ENCODE data around the gene GOLGB1. TPM values are rescaled to one million over a fixed set of nuclear protein-coding genes. Genes with fewer than 3 reads are reported as not detected.

Gene GOLGB1
- total and polyA plus RNA-seq, 2 experiments from 2014 or later = 40.2 to 70.2 TPM

DNA sequence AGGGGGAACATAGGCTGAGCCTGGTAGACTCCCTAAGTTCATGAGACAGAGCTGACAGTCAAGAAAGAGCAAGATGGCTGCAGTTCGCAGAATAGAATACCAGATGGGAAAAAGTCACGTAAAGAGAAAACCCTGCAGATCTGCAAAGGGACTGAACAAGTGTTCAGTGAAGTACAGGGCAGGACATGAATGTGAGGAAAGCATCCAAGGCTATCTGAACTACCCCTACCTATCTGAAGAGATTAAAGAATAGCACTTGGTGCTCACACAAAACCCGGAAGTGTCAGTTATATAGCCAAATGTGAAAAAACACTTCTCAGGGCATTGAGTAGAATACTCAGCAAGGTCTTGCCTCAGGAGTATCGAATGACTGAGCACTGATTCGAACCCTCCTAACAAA lies 44.0 kb downstream of the GOLGB1 start:
- DNase-seq (ENCODE audit: low spot score) = no peak
- Histone ChIP-seq H3K4me3 (no peak overlapping the region), H4K20me1 (ENCODE audit: insufficient read depth, poor library complexity, severe bottlenecking) (no peaks in the 10 kb centered on the region), H3K9me2 (replicated peaks; ENCODE audit: insufficient read depth) (no peaks in the 10 kb centered on the region), H3K9me3 (ENCODE audit: low read depth) (no peaks in the 10 kb centered on the region), H2AFZ (no peak overlapping the region), H3K27me3 (no peaks in the 10 kb centered on the region), H3K36me3 (replicated peaks; ENCODE audit: insufficient read depth, low read depth) (no peaks in the 10 kb centered on the region), H3K4me2 (no peak overlapping the region), H3K4me1 (ENCODE audit: insufficient read depth) (no peaks in the 10 kb centered on the region), H3K79me2 (peaks cover 17% of the 10 kb centered on the region), H3K27ac (no peak overlapping the region)
- WGBS (ENCODE audit: low lambda C conversion rate, missing lambda C conversion rate) = 98% methylated on average over 5 of the region's 5 CpGs
- TF ChIP-seq EZH2 (IDR thresholded peaks at IDR 0.05; ENCODE audit: borderline replicate concordance) = no peak
- TF ChIP-seq, protein P1, sequence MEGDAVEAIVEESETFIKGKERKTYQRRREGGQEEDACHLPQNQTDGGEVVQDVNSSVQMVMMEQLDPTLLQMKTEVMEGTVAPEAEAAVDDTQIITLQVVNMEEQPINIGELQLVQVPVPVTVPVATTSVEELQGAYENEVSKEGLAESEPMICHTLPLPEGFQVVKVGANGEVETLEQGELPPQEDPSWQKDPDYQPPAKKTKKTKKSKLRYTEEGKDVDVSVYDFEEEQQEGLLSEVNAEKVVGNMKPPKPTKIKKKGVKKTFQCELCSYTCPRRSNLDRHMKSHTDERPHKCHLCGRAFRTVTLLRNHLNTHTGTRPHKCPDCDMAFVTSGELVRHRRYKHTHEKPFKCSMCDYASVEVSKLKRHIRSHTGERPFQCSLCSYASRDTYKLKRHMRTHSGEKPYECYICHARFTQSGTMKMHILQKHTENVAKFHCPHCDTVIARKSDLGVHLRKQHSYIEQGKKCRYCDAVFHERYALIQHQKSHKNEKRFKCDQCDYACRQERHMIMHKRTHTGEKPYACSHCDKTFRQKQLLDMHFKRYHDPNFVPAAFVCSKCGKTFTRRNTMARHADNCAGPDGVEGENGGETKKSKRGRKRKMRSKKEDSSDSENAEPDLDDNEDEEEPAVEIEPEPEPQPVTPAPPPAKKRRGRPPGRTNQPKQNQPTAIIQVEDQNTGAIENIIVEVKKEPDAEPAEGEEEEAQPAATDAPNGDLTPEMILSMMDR (IDR thresholded peaks at IDR 0.05; ENCODE audit: poor library complexity) = no peak
- no peak for TF ChIP-seq EZH2phosphoT487 (IDR thresholded peaks at IDR 0.05; ENCODE audit: low read depth, severe bottlenecking, unreplicated experiment)

GRCh38 chr3:121703973-121704372 lies 45.6 kb downstream of the GOLGB1 start:
- peaks cover 17% of the 10 kb centered on the region for H3K79me2 ChIP-seq
- H3K9me3 ChIP-seq (ENCODE audit: low read depth) = no peaks in the 10 kb centered on the region
- no peak overlapping the region for H3K4me2 ChIP-seq
- H3K4me3 ChIP-seq = no peak overlapping the region
- H3K27ac ChIP-seq = no peak overlapping the region
- no peaks in the 10 kb centered on the region for H3K27me3 ChIP-seq
- no peaks in the 10 kb centered on the region for H3K4me1 ChIP-seq (ENCODE audit: insufficient read depth)
- TF ChIP-seq EZH2 (IDR thresholded peaks at IDR 0.05; ENCODE audit: borderline replicate concordance) (no peak), EZH2phosphoT487 (IDR thresholded peaks at IDR 0.05; ENCODE audit: low read depth, severe bottlenecking, unreplicated experiment) (no peak)
- TF ChIP-seq, protein P1 (IDR thresholded peaks at IDR 0.05; ENCODE audit: poor library complexity) = no peak
- H3K36me3 ChIP-seq (replicated peaks; ENCODE audit: insufficient read depth, low read depth) = no peaks in the 10 kb centered on the region
- no peak overlapping the region for H2AFZ ChIP-seq
- DNase-seq (ENCODE audit: low spot score) = no peak
- WGBS (ENCODE audit: low lambda C conversion rate, missing lambda C conversion rate) = 95% methylated on average over 5 of the region's 5 CpGs
- H4K20me1 ChIP-seq (ENCODE audit: insufficient read depth, poor library complexity, severe bottlenecking) = no peaks in the 10 kb centered on the region
- H3K9me2 ChIP-seq (replicated peaks; ENCODE audit: insufficient read depth) = no peaks in the 10 kb centered on the region

- TF ChIP-seq EZH2phosphoT487 (IDR thresholded peaks at IDR 0.05; ENCODE audit: low read depth, severe bottlenecking, unreplicated experiment) (no peak), EZH2 (IDR thresholded peaks at IDR 0.05; ENCODE audit: borderline replicate concordance) (no peak)
- TF ChIP-seq, protein P1 (IDR thresholded peaks at IDR 0.05; ENCODE audit: poor library complexity) = no peak
- Histone ChIP-seq H3K9me3 (ENCODE audit: low read depth) (no peaks in the 10 kb centered on the region), H3K4me2 (no peak overlapping the region), H3K79me2 (peaks cover 7% of the 10 kb centered on the region), H3K36me3 (replicated peaks; ENCODE audit: insufficient read depth, low read depth) (no peaks in the 10 kb centered on the region), H3K4me1 (ENCODE audit: insufficient read depth) (no peaks in the 10 kb centered on the region), H3K4me3 (no peak overlapping the region), H4K20me1 (ENCODE audit: insufficient read depth, poor library complexity, severe bottlenecking) (no peaks in the 10 kb centered on the region), H2AFZ (no peak overlapping the region), H3K9me2 (replicated peaks; ENCODE audit: insufficient read depth) (no peaks in the 10 kb centered on the region), H3K27me3 (no peaks in the 10 kb centered on the region), H3K27ac (no peak overlapping the region)
- DNase-seq (ENCODE audit: low spot score) = no peak
These were observed 50.6 kb downstream of the GOLGB1 start for GRCh38 chr3:121698901-121699300.

- Histone ChIP-seq H2AFZ (no peak overlapping the region), H4K20me1 (ENCODE audit: insufficient read depth, poor library complexity, severe bottlenecking) (no peaks in the 10 kb centered on the region), H3K27ac (no peak overlapping the region), H3K36me3 (replicated peaks; ENCODE audit: insufficient read depth, low read depth) (no peaks in the 10 kb centered on the region), H3K9me3 (ENCODE audit: low read depth) (no peaks in the 10 kb centered on the region), H3K9me2 (replicated peaks; ENCODE audit: insufficient read depth) (no peaks in the 10 kb centered on the region), H3K4me1 (ENCODE audit: insufficient read depth) (no peaks in the 10 kb centered on the region), H3K4me3 (no peak overlapping the region), H3K79me2 (peaks cover 3% of the 10 kb centered on the region), H3K4me2 (no peak overlapping the region), H3K27me3 (no peaks in the 10 kb centered on the region)
- no peak for TF ChIP-seq EZH2phosphoT487 (IDR thresholded peaks at IDR 0.05; ENCODE audit: low read depth, severe bottlenecking, unreplicated experiment)
- TF ChIP-seq, protein P1 (IDR thresholded peaks at IDR 0.05; ENCODE audit: poor library complexity) = no peak
- no peak for TF ChIP-seq EZH2 (IDR thresholded peaks at IDR 0.05; ENCODE audit: borderline replicate concordance)
- DNase-seq (ENCODE audit: low spot score) = no peak
- WGBS (ENCODE audit: low lambda C conversion rate, missing lambda C conversion rate) = 100% methylated on average over 1 of the region's 1 CpG
These were observed 51.1 kb downstream of the GOLGB1 start for GRCh38 chr3:121698476-121698875.
